Measurements from ENCODE around the gene WBP1.

WBP1 gene

GRCh38 chr2:74505448-74506246 is 47.4 kb downstream of the WBP1 start:
- no peak for TF ChIP-seq ZNF274 (IDR thresholded peaks at IDR 0.05; ENCODE audit: low read depth, low read length)
- no peak overlapping the region for H3K4me3 ChIP-seq (ENCODE audit: low read length)

GRCh38 chr2:74507145-74507925 is 49.1 kb downstream of the WBP1 start, which contains the start of gene PCGF1:
Gene PCGF1, minus strand, starts transcription at chr2:74507695. Its CDS starts 27 bp downstream, at chr2:74507668.
- peak within 1 kb of the TSS; percentile 65 for H3K4me3 ChIP-seq (ENCODE audit: low read length)
- no peak for TF ChIP-seq ZNF274 (IDR thresholded peaks at IDR 0.05; ENCODE audit: low read depth, low read length)

- no peak for TF ChIP-seq ZNF274 (IDR thresholded peaks at IDR 0.05; ENCODE audit: low read depth, low read length)
- peak overlapping the region; percentile 65; the same call in 1 of the 2 replicates for H3K4me3 ChIP-seq (ENCODE audit: low read length)
These were observed 49.8 kb downstream of the WBP1 start for GRCh38 chr2:74507926-74508520.

GRCh38 chr2:74510272-74510671 is 52.0 kb downstream of the WBP1 start:
- no peak overlapping the region for H3K4me3 ChIP-seq (ENCODE audit: low read length)
- no peak for TF ChIP-seq ZNF274 (IDR thresholded peaks at IDR 0.05; ENCODE audit: low read depth, low read length)
